Activated CD4-positive, alpha-beta T cell treated with anti-CD3 and anti-CD28 coated beads for 36 hours (primary cell): Measurements from ENCODE around the gene TIPRL. TPM values are rescaled to one million over a fixed set of nuclear protein-coding genes. Genes with fewer than 3 reads are reported as not detected.

Source experiments
- ATAC-seq: fragments of 200-7000 bp; cut with Tn5 transposase; one replicate; pipeline ENCODE4 v1.10.0; 2021; ENCODE audit warnings: mild to moderate bottlenecking, moderate library complexity
- CTCF ChIA-PET: fragments of 350-600 bp; sonication (Branson Sonifier 250); formaldehyde crosslinking; loops from one replicate; lab custom pipeline; 2021; ENCODE audit warnings: antibody characterized with exemption; lab: Charles Lee
- POLR2A ChIA-PET: fragments of 350-600 bp; sonication (Branson Sonifier 250); formaldehyde crosslinking; loops from one replicate; lab custom pipeline; 2021; ENCODE audit warnings: antibody characterized with exemption, inconsistent platforms; lab: Charles Lee
- DNase-seq: peaks from one replicate; pipeline ENCODE4 v3.0.0-alpha.2; 2020
- H3K27ac Mint-ChIP-seq: one replicate; pipeline ENCODE4 v1.8.0; 2021; ENCODE audit warnings: mixed read lengths
- H3K27me3 Mint-ChIP-seq: one replicate; pipeline ENCODE4 v1.8.0; 2021; ENCODE audit warnings: mixed read lengths
- H3K36me3 Mint-ChIP-seq: one replicate; pipeline ENCODE4 v1.8.0; 2021; ENCODE audit warnings: low read depth, mixed read lengths
- H3K4me1 Mint-ChIP-seq: one replicate; pipeline ENCODE4 v1.8.0; 2021; ENCODE audit warnings: mixed read lengths
- H3K4me3 Mint-ChIP-seq: one replicate; pipeline ENCODE4 v1.8.0; 2021; ENCODE audit warnings: mild to moderate bottlenecking, moderate library complexity, mixed read lengths
- H3K9me3 Mint-ChIP-seq: one replicate; pipeline ENCODE4 v1.8.0; 2021; ENCODE audit warnings: low read depth, mixed read lengths
- intact Hi-C, 2 experiments: fragments of 100-400 bp; cut with DNase I in 1 of 2; cut with micrococcal nuclease in 1 of 2; formaldehyde crosslinking; loops; one replicate each; pipeline versions ENCODE4 v1.14.2 to v1.15.1; 2022 to 2024; cut with DNase I, micrococcal nuclease
- total RNA-seq, 2 experiments: library from RNA; stranded (reverse); gene quantifications; one replicate each; pipeline ENCODE4 v1.2.3, GENCODE V29; 2021

TIPRL gene
- total RNA-seq, 2 experiments from 2014 or later: 52.5 to 57.5 TPM

DNA sequence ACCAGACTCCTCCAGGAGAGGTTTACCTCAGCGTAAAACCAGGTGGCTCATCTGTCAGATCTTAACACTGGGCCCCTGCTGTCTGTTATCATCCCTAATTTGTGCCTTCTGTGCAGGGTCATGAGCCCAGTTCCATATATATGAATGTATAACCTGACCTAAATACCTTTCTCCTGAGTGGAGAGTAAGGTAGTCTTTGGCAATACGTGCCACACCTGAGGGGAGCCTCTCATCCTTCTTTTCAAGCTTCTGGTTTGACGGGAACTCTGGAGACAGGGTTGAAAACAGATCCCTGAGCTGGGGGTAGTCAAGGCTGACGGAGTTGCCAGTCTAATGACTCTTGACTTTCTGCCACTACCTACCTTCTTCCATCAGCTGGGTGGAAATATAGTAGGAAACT is 51.1 kb downstream of the TIPRL start:
- Mint-ChIP-seq H3K27ac (no peak overlapping the region), H3K36me3 (peaks cover 59% of the 10 kb centered on the region), H3K27me3 (no peaks in the 10 kb centered on the region), H3K4me3 (no peak overlapping the region), H3K4me1 (peaks cover 62% of the 10 kb centered on the region), H3K9me3 (no peaks in the 10 kb centered on the region)
- intact Hi-C loops: loop anchor here (5.0 to 10.0 kb wide), 4 partner anchors 93 to 1465 kb away; partner anchors contain the start of genes BLZF1 (in 2 of the 2), NME7 (in 2 of the 2) and GPR161 (in 1 of the 2)
- DNase-seq (no peak), ATAC-seq (no peak)
- ChIA-PET POLR2A (no interaction called here), CTCF (interaction anchor here (0.6 to 0.9 kb wide), 2 partner anchors 51 to 90 kb away, joined by 3 read pairs; partner anchors contain the start of gene TIPRL)

DNA sequence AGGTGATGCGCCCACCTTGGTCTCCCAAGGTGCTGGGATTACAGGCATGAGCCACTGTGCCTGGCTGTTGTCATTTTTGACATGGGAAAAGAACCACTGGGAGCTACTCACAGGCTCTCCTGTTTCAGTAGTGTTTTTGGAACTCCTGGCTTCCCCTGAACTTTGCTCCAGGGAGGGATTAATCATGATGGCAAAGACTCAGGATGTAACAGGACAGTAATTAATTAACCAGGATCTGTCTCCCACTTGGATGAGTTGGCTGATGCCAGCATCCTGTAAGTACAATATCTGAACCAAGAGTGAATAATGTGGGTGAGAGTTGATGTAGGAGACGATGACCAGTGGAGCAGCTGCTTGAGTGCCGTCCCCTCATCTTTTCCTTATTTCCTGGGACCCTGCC is 51.9 kb downstream of the TIPRL start:
- no peak for ATAC-seq
- ChIA-PET POLR2A (no interaction called here), CTCF (interaction anchor here (0.9 to 1.3 kb wide), 2 partner anchors 51 to 148 kb away, joined by 3 to 4 read pairs; partner anchors contain the start of gene TIPRL)
- H3K27ac Mint-ChIP-seq: peak overlapping the region; percentile 10
- no peak for DNase-seq
- peaks cover 62% of the 10 kb centered on the region for H3K36me3 Mint-ChIP-seq
- intact Hi-C loops: loop anchor here in 1 of 2 experiments (10.0 kb wide), 1 partner anchor 1464 kb away; no protein-coding TSS in a partner anchor
- peaks cover 64% of the 10 kb centered on the region for H3K4me1 Mint-ChIP-seq
- H3K27me3 Mint-ChIP-seq: no peaks in the 10 kb centered on the region
- no peaks in the 10 kb centered on the region for H3K9me3 Mint-ChIP-seq
- no peak overlapping the region for H3K4me3 Mint-ChIP-seq

GRCh38 chr1:168234846-168235547 is 56.2 kb downstream of the TIPRL start:
- DNase-seq (peak; percentile 58), ATAC-seq (peak; percentile 77)
- POLR2A ChIA-PET: interaction anchor here (0.6 to 2.4 kb wide), 5 partner anchors 9 to 1218 kb away, joined by 3 to 20 read pairs (median 4); partner anchors contain the start of gene SFT2D2
- Mint-ChIP-seq H3K4me3 (no peak overlapping the region), H3K36me3 (peaks cover 73% of the 10 kb centered on the region), H3K27ac (peak overlapping the region; percentile 55), H3K4me1 (peaks cover 57% of the 10 kb centered on the region), H3K9me3 (no peaks in the 10 kb centered on the region), H3K27me3 (no peaks in the 10 kb centered on the region)
- CTCF ChIA-PET: interaction anchor here (0.6 to 4.2 kb wide), 25 partner anchors 9 to 1176 kb away, joined by 3 to 38 read pairs (median 4); partner anchors contain the start of gene SFT2D2
- intact Hi-C loops: loop anchor here (5.0 to 10.0 kb wide), 7 partner anchors 87 to 1460 kb away; partner anchors contain the start of gene SLC19A2 (in 1 of the 2)

GRCh38 chr1:168235548-168235885 is 56.8 kb downstream of the TIPRL start:
- H3K27me3 Mint-ChIP-seq: no peaks in the 10 kb centered on the region
- intact Hi-C loops: loop anchor here (5.0 to 10.0 kb wide), 7 partner anchors 87 to 1459 kb away; partner anchors contain the start of gene SLC19A2 (in 1 of the 2)

GRCh38 chr1:168235937-168236336 is 57.2 kb downstream of the TIPRL start:
- ATAC-seq (no peak), DNase-seq (no peak)
- POLR2A ChIA-PET: interaction anchor here (1.5 to 2.4 kb wide), 2 partner anchors 10 to 56 kb away, joined by 4 to 20 read pairs; partner anchors contain the start of gene SFT2D2
- Mint-ChIP-seq H3K4me1 (peaks cover 50% of the 10 kb centered on the region), H3K27ac (peak overlapping the region; percentile 66), H3K4me3 (no peak overlapping the region), H3K36me3 (peaks cover 77% of the 10 kb centered on the region), H3K9me3 (no peaks in the 10 kb centered on the region), H3K27me3 (no peaks in the 10 kb centered on the region)
- CTCF ChIA-PET: interaction anchor here (0.6 to 4.2 kb wide), 19 partner anchors 10 to 1177 kb away, joined by 3 to 38 read pairs (median 4); partner anchors contain the start of gene SFT2D2
- intact Hi-C loops: loop anchor here (2.0 to 10.0 kb wide), 8 partner anchors 13 to 1459 kb away; partner anchors contain the start of gene SLC19A2 (in 1 of the 2)

More at GRCh38 chr1:168235548-168235885, 56.8 kb downstream of the TIPRL start:
- H3K9me3 Mint-ChIP-seq: no peaks in the 10 kb centered on the region
- no peak overlapping the region for H3K4me3 Mint-ChIP-seq
- H3K36me3 Mint-ChIP-seq: peaks cover 77% of the 10 kb centered on the region
- peaks cover 55% of the 10 kb centered on the region for H3K4me1 Mint-ChIP-seq
- no peak for DNase-seq
- ATAC-seq: peak; percentile 8
- CTCF ChIA-PET: interaction anchor here (0.6 to 4.2 kb wide), 21 partner anchors 9 to 1177 kb away, joined by 3 to 38 read pairs (median 4); partner anchors contain the start of gene SFT2D2
- H3K27ac Mint-ChIP-seq: no peak overlapping the region
- POLR2A ChIA-PET: interaction anchor here (1.5 to 2.4 kb wide), 2 partner anchors 10 to 55 kb away, joined by 4 to 20 read pairs; partner anchors contain the start of gene SFT2D2

DNA sequence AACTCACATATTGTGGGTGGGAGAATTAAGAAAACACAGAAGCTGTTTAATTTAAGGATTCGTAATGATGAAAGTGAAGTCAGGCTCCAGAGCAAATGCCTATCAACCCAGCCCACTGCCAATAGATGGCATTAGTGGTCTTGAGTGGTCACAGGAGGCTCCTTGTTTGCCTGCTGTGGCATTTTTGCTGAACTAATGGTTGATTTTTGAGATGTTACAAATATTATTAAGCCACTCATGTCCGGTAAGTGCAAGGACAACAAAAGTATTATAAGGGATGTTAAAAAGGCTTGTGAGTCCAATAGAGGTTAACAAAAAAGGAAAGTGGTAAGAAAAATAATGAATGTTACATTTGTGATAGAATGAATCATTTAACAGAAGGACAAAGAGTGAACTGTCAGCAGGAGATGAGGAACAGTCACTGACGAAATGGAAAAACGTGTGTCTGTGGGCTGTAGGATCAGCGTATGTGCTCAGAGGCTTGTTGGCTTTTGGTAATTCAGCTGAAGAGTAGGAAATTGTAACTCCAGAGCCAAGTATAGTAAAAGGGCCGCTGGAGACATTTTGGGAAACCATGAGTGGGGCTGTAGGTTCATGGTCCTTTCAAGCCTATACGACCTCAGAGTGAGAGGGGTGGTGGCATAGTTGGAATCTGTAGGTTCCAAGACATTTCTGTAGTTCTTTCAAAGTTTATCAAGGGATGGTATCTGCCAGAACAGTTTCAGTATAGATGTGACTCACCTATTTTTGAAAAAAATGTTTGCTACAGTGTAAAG is 58.3 kb downstream of the TIPRL start:
- Mint-ChIP-seq H3K4me1 (peaks cover 50% of the 10 kb centered on the region), H3K4me3 (peak overlapping the region; percentile 50), H3K27me3 (no peaks in the 10 kb centered on the region), H3K9me3 (no peaks in the 10 kb centered on the region), H3K27ac (peak overlapping the region; percentile 84), H3K36me3 (peaks cover 80% of the 10 kb centered on the region)
- POLR2A ChIA-PET: interaction anchor here (1.2 to 1.4 kb wide), 2 partner anchors 10 to 12 kb away, joined by 3 to 14 read pairs; partner anchors contain the start of gene SFT2D2
- intact Hi-C loops: loop anchor here (1.0 to 10.0 kb wide), 11 partner anchors 10 to 1458 kb away; partner anchors contain the start of gene SLC19A2 (in 1 of the 2)
- DNase-seq: peak; percentile 64
- ATAC-seq: peak; percentile 78
- CTCF ChIA-PET: interaction anchor here (1.0 to 4.2 kb wide), 6 partner anchors 8 to 171 kb away, joined by 3 to 38 read pairs (median 4); partner anchors contain the start of gene SFT2D2

GRCh38 chr1:168243198-168243597 is 64.4 kb downstream of the TIPRL start:
- CTCF ChIA-PET: no interaction called here
- no peak for ATAC-seq
- intact Hi-C loops: no loop called here
- peaks cover 37% of the 10 kb centered on the region for H3K4me1 Mint-ChIP-seq
- H3K27me3 Mint-ChIP-seq: no peaks in the 10 kb centered on the region
- H3K36me3 Mint-ChIP-seq: peaks cover 87% of the 10 kb centered on the region
- no peaks in the 10 kb centered on the region for H3K9me3 Mint-ChIP-seq
- H3K4me3 Mint-ChIP-seq: no peak overlapping the region
- DNase-seq: no peak
- H3K27ac Mint-ChIP-seq: no peak overlapping the region
- POLR2A ChIA-PET: interaction anchor here (0.7 to 1.4 kb wide), 2 partner anchors 17 to 63 kb away, joined by 3 read pairs; partner anchors contain the start of gene SFT2D2

DNA sequence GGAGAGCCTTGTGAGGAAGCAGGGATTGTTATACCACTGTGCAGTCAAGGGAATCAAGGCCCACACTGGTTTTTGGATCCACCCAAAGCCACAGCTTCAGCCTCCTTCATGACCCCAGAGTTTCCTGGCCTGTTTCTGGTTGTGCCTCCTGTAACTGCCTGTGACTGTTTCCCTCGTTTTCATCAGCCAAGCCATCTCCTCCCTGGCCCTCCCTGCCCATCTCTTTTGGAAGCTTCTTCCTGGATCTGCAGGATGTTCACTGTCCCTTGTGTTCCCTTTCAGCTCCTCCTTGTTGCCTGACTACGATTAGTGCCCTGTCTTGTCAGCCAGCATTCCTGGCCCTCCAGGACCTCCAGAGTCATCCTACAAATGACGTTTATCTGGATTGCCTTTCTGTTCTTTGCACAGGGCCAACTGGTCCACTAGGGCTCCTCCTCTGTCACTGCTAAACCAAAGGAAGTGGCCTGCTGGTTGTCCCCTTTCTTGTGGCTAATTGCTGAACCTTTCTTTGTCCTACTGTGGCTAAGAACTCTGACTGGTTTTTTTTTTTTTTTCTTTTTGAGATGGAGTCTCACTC is 65.0 kb downstream of the TIPRL start:
- ATAC-seq: no peak
- DNase-seq: no peak
- Mint-ChIP-seq H3K27ac (no peak overlapping the region), H3K9me3 (no peaks in the 10 kb centered on the region), H3K4me1 (peaks cover 38% of the 10 kb centered on the region), H3K27me3 (no peaks in the 10 kb centered on the region), H3K36me3 (peaks cover 90% of the 10 kb centered on the region), H3K4me3 (no peak overlapping the region)
- ChIA-PET CTCF (no interaction called here), POLR2A (interaction anchor here (0.7 to 1.4 kb wide), 3 partner anchors 17 to 64 kb away, joined by 3 to 11 read pairs (median 3); partner anchors contain the start of gene SFT2D2)
- intact Hi-C loops: no loop called here

DNA sequence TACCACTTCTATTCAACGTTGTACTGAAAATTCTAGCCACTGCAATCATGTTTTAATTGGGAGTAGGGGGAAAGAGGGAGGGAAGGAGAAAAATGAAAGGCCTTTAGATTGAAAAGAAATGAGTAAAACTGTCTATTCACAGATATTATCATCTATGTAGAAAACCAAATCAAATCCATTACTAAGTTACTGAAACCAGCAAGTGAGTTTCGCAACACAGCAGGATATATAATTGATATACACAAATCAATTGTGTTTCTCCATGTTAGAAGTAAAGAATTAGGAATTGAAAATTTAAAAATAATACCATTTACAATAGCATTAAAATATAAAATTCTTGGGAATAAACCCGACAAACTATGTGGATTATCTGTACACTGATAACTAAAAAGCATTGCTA is 66.3 kb downstream of the TIPRL start:
- Mint-ChIP-seq H3K4me1 (peaks cover 38% of the 10 kb centered on the region), H3K9me3 (no peaks in the 10 kb centered on the region), H3K36me3 (peaks cover 83% of the 10 kb centered on the region), H3K27ac (no peak overlapping the region), H3K4me3 (no peak overlapping the region), H3K27me3 (no peaks in the 10 kb centered on the region)
- intact Hi-C loops: no loop called here
- ChIA-PET POLR2A (no interaction called here), CTCF (no interaction called here)
- no peak for ATAC-seq
- DNase-seq: no peak

DNA sequence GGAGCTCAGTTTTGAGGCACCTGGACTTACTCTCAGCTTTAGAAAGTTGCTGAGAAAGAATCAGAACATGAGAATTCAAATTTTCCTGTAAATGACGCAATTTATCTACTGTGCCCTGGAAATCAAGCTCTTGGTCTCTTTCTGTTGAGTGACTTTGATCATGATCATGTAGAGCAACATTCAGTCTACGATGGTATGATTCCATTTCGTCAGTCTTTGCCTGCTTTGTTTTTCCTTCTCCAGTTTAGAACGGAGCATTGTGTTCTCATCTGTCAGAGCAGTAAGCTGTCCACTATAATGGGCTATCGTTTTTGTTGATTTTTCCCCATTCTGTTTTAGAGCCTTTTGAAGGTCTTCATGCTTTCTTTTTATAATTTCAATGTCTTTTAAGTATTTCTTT is 67.7 kb downstream of the TIPRL start:
- no peaks in the 10 kb centered on the region for H3K27me3 Mint-ChIP-seq
- ChIA-PET POLR2A (no interaction called here), CTCF (interaction anchor here (0.6 to 1.6 kb wide), 5 partner anchors 9 to 71 kb away, joined by 4 to 5 read pairs (median 4); partner anchors contain the start of gene TBX19)
- DNase-seq (no peak), ATAC-seq (no peak)
- peaks cover 38% of the 10 kb centered on the region for H3K4me1 Mint-ChIP-seq
- peaks cover 71% of the 10 kb centered on the region for H3K36me3 Mint-ChIP-seq
- H3K9me3 Mint-ChIP-seq: no peaks in the 10 kb centered on the region
- intact Hi-C loops: no loop called here
- no peak overlapping the region for H3K27ac Mint-ChIP-seq
- no peak overlapping the region for H3K4me3 Mint-ChIP-seq
